Caco-2 (cell line): ENCODE measurements around the gene NINJ1. TPM values are rescaled to one million over a fixed set of nuclear protein-coding genes. Genes with fewer than 3 reads are reported as not detected.

Source experiments
- BruUV-seq: library from RNA; stranded (reverse); fragments of 400-500 nt; replicated peaks from 2 replicates; lab custom pipeline; 2021; lab: Mats Ljungman, UMichigan
- CTCF ChIA-PET: fragments of 300-600 bp; sonication (Branson Sonifier 250); formaldehyde crosslinking; loops from one replicate; lab custom pipeline; 2022; ENCODE audit warnings: antibody characterized with exemption; lab: Charles Lee
- POLR2A ChIA-PET: fragments of 300-600 bp; sonication (Branson Sonifier 250); formaldehyde crosslinking; loops from one replicate; lab custom pipeline; 2022; ENCODE audit warnings: antibody characterized with exemption; lab: Charles Lee
- DNase-seq, 2 experiments: peaks; one replicate each; pipeline versions ENCODE4 v3.0.0 to v3.0.0-alpha.2; 2020 to 2022
- H3K27me3 ChIP-seq: replicated peaks from 2 replicates; pipeline ENCODE4 v1.6.0; 2011; ENCODE audit warnings: low read length; ENCODE audit not compliant: control insufficient read depth, insufficient read depth
- H3K36me3 ChIP-seq: 2 replicates; pipeline ENCODE4 v1.5.1; 2011; ENCODE audit warnings: low read length; ENCODE audit not compliant: control insufficient read depth, insufficient read depth
- H3K4me1 ChIP-seq: fragments of 250-450 bp; sonication (Bioruptor Pico); 2 replicates; pipeline ENCODE4 v1.5.1; 2020; ENCODE audit warnings: mild to moderate bottlenecking
- H3K4me3 ChIP-seq: 2 replicates; pipeline ENCODE4 v1.5.1; 2011; ENCODE audit warnings: low read depth, mild to moderate bottlenecking, control low read depth, low read length
- H3K9me3 ChIP-seq: fragments of 250-450 bp; sonication (Bioruptor Pico); 2 replicates; pipeline ENCODE4 v1.5.1; 2020; ENCODE audit warnings: mild to moderate bottlenecking, moderate library complexity
- H3K27ac Mint-ChIP-seq: one replicate; pipeline ENCODE4 v1.8.0; 2022; ENCODE audit warnings: mixed read lengths; ENCODE audit not compliant: unreplicated experiment
- H3K27me3 Mint-ChIP-seq: one replicate; pipeline ENCODE4 v1.8.0; 2022; ENCODE audit warnings: mixed read lengths; ENCODE audit not compliant: insufficient read depth, unreplicated experiment
- H3K36me3 Mint-ChIP-seq: one replicate; pipeline ENCODE4 v1.8.0; 2022; ENCODE audit warnings: mild to moderate bottlenecking, mixed read lengths; ENCODE audit not compliant: insufficient read depth, unreplicated experiment
- H3K4me1 Mint-ChIP-seq: one replicate; pipeline ENCODE4 v1.8.0; 2022; ENCODE audit warnings: low read depth, mixed read lengths; ENCODE audit not compliant: unreplicated experiment
- H3K4me3 Mint-ChIP-seq: one replicate; pipeline ENCODE4 v1.8.0; 2022; ENCODE audit warnings: mild to moderate bottlenecking, moderate library complexity, mixed read lengths; ENCODE audit not compliant: unreplicated experiment
- H3K9me3 Mint-ChIP-seq: one replicate; pipeline ENCODE4 v1.8.0; 2022; ENCODE audit warnings: mixed read lengths; ENCODE audit not compliant: unreplicated experiment
- intact Hi-C: fragments of 100-400 bp; cut with micrococcal nuclease; formaldehyde crosslinking; loops from one replicate; pipeline ENCODE4 v1.10.0; 2022; ENCODE audit not compliant: unreplicated experiment
- total RNA-seq: library from RNA; stranded (reverse); gene quantifications from 2 replicates; pipeline ENCODE4 v1.2.3, GENCODE V29; 2022
- TF ChIP-seq, protein P1 (sequence below), 2 experiments: fragments of 200-600 bp in 1 of 2; IDR thresholded peaks; 1 replicate in 1 of 2; 2 replicates in 1 of 2; pipeline versions ENCODE4 v1.5.1 to v1.8.0; 2011 to 2022; ENCODE audit warnings: antibody characterized with exemption in 1 of 2, control low read depth in 1 of 2, inconsistent platforms in 1 of 2, low read depth in 1 of 2, low read length in 1 of 2, mild to moderate bottlenecking in 1 of 2, moderate library complexity in 1 of 2; ENCODE audit not compliant: insufficient read depth in 1 of 2, severe bottlenecking in 1 of 2, unreplicated experiment in 1 of 2

Gene NINJ1
- total RNA-seq, 1 experiment from 2014 or later, result 35.6 TPM

DNA sequence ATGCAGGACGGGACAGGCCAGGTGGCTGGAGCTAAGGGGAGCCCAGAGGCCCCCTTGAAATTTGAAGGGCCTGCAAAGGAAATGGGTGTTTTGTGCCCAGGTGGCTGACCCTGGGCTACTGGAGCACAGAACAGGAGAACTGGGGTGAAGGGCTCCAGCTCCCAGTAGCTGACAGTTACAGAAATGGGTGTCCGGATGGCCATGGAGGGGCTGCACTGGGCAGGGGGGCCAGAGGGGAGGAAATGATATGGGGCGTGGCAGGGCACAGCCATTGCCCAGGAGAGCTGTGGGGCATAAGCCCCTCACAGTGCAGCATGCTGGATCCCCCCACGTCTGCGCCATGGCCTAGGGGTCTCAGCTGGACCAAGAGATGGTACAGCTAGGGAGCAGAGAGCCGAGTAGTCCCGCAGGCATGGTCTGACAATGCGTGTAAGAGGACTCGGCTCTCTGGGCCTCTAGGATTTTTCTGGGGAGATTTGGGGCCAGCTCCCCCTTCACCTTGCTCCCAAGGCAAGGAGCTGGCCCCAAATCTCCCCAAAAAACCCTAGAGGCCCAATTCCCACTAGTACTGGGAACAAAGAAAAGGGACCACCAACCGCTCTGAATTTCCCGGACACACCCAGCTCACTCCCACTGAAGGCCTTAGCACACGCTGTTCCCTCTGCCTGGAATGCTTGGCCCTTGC is 45.9 kb downstream of the NINJ1 start:
- Mint-ChIP-seq H3K9me3 (no peaks in the 10 kb centered on the region), H3K27me3 (no peaks in the 10 kb centered on the region), H3K4me3 (no peak overlapping the region), H3K27ac (no peak overlapping the region), H3K36me3 (no peaks in the 10 kb centered on the region), H3K4me1 (no peaks in the 10 kb centered on the region)
- no TSS peak for BruUV-seq
- H3K27me3 ChIP-seq, result no peaks in the 10 kb centered on the region
- no peak for DNase-seq
- no peaks in the 10 kb centered on the region for H3K4me1 ChIP-seq
- no peaks in the 10 kb centered on the region for H3K9me3 ChIP-seq
- CTCF ChIA-PET, result no interaction called here
- no peaks in the 10 kb centered on the region for H3K36me3 ChIP-seq
- intact Hi-C loops, result no loop called here
- H3K4me3 ChIP-seq, result no peak overlapping the region
- TF ChIP-seq, protein P1, sequence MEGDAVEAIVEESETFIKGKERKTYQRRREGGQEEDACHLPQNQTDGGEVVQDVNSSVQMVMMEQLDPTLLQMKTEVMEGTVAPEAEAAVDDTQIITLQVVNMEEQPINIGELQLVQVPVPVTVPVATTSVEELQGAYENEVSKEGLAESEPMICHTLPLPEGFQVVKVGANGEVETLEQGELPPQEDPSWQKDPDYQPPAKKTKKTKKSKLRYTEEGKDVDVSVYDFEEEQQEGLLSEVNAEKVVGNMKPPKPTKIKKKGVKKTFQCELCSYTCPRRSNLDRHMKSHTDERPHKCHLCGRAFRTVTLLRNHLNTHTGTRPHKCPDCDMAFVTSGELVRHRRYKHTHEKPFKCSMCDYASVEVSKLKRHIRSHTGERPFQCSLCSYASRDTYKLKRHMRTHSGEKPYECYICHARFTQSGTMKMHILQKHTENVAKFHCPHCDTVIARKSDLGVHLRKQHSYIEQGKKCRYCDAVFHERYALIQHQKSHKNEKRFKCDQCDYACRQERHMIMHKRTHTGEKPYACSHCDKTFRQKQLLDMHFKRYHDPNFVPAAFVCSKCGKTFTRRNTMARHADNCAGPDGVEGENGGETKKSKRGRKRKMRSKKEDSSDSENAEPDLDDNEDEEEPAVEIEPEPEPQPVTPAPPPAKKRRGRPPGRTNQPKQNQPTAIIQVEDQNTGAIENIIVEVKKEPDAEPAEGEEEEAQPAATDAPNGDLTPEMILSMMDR (IDR thresholded peaks at IDR 0.05; ENCODE audit: insufficient read depth in 1 of 2, low read depth in 1 of 2, low read length in 1 of 2, severe bottlenecking in 1 of 2, unreplicated experiment in 1 of 2), result no peak
- POLR2A ChIA-PET, result no interaction called here

DNA sequence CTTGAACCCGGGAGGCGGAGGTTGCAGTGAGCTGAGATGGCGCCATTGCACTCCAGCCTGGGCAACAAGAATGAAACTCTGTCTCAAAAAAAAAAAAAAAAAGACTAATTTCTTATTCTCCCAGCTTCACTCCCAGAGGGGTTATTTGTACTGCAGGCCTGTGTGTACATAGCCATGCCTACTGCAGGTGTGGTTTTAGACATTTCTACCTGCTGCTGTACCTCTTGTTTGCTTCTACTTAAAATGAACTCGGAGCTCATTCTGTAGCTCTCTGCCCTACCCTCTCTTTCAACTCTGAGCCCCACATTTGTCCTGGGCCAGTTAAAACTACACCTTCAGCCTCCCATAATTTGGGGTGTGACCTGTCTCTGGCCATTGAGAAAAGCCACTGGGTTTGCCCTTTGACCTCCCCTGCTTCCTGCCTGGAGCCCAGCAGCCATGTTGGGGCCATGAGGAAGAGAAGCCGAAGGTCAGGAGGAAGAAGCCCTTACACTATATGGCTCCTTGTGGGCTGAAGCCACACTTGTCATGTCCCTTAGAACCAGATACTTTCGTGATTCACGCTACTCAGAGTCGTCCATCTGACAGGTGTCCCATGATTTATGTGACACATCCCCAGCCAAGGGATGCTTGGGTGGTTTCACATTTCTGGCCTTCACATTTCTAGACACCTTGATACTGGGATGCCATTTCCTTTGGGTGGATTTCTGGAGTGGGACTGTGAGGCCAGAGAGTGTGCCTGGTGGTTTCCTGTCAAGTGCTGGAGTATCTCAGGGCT is 47.4 kb downstream of the NINJ1 start:
- Histone ChIP-seq H3K9me3 (no peaks in the 10 kb centered on the region), H3K4me1 (no peaks in the 10 kb centered on the region), H3K4me3 (no peak overlapping the region), H3K27me3 (no peaks in the 10 kb centered on the region), H3K36me3 (no peaks in the 10 kb centered on the region)
- Mint-ChIP-seq H3K36me3 (no peaks in the 10 kb centered on the region), H3K4me1 (no peaks in the 10 kb centered on the region), H3K27me3 (no peaks in the 10 kb centered on the region), H3K27ac (no peak overlapping the region), H3K9me3 (no peaks in the 10 kb centered on the region), H3K4me3 (no peak overlapping the region)
- no peak for DNase-seq
- ChIA-PET CTCF (no interaction called here), POLR2A (no interaction called here)
- TF ChIP-seq, protein P1 (IDR thresholded peaks at IDR 0.05; ENCODE audit: insufficient read depth in 1 of 2, low read depth in 1 of 2, low read length in 1 of 2, severe bottlenecking in 1 of 2, unreplicated experiment in 1 of 2), result no peak
- no TSS peak for BruUV-seq
- intact Hi-C loops, result no loop called here

- H3K36me3 Mint-ChIP-seq, result no peaks in the 10 kb centered on the region
- no peaks in the 10 kb centered on the region for H3K4me1 Mint-ChIP-seq
- ChIA-PET POLR2A (no interaction called here), CTCF (no interaction called here)
- H3K9me3 Mint-ChIP-seq, result no peaks in the 10 kb centered on the region
- H3K27ac Mint-ChIP-seq, result no peak overlapping the region
- no TSS peak for BruUV-seq
- no peak for DNase-seq
- Histone ChIP-seq H3K27me3 (no peaks in the 10 kb centered on the region), H3K4me3 (no peak overlapping the region), H3K4me1 (no peaks in the 10 kb centered on the region), H3K9me3 (no peaks in the 10 kb centered on the region), H3K36me3 (no peaks in the 10 kb centered on the region)
- no peak overlapping the region for H3K4me3 Mint-ChIP-seq
- TF ChIP-seq, protein P1 (IDR thresholded peaks at IDR 0.05; ENCODE audit: insufficient read depth in 1 of 2, low read depth in 1 of 2, low read length in 1 of 2, severe bottlenecking in 1 of 2, unreplicated experiment in 1 of 2), result no peak
- H3K27me3 Mint-ChIP-seq, result no peaks in the 10 kb centered on the region
- intact Hi-C loops, result no loop called here
Measured at GRCh38 chr9:93085676-93086075, 48.4 kb downstream of the NINJ1 start.
